ACC112 (cell line): ENCODE data around the gene CBX2.

Experiments
- H2AFZ ChIP-seq: fragments of 200-600 bp; sonication (generic); one replicate; pipeline ENCODE4 v1.6.0; 2017; ENCODE audit warnings: antibody characterized with exemption, low read length; ENCODE audit not compliant: unreplicated experiment
- H3K27ac ChIP-seq: fragments of 200-600 bp; sonication (generic); 2 replicates; pipeline ENCODE4 v1.5.1; 2014; ENCODE audit warnings: low read depth, mild to moderate bottlenecking, antibody characterized with exemption, low read length, moderate library complexity
- H3K27me3 ChIP-seq: fragments of 200-600 bp; sonication (generic); 2 replicates; pipeline ENCODE4 v1.6.1; 2014; ENCODE audit warnings: mild to moderate bottlenecking, antibody characterized with exemption, low read length, moderate library complexity, mixed read lengths; ENCODE audit not compliant: insufficient read depth
- H3K36me3 ChIP-seq: fragments of 200-600 bp; sonication (generic); 2 replicates; pipeline ENCODE4 v1.6.1; 2016; ENCODE audit warnings: mild to moderate bottlenecking, antibody characterized with exemption, low read length, moderate library complexity, mixed read lengths; ENCODE audit not compliant: insufficient read depth
- H3K4me1 ChIP-seq: fragments of 200-600 bp; sonication (generic); one replicate; pipeline ENCODE4 v1.6.1; 2016; ENCODE audit warnings: low read length, mixed read lengths; ENCODE audit not compliant: insufficient read depth, unreplicated experiment, control insufficient read depth
- H3K4me3 ChIP-seq: fragments of 200-600 bp; sonication (generic); 2 replicates; pipeline ENCODE4 v1.5.1; 2014; ENCODE audit warnings: mild to moderate bottlenecking, low read depth, low read length
- H3K79me2 ChIP-seq: fragments of 200-600 bp; sonication (generic); one replicate; pipeline ENCODE4 v1.6.0; 2016; ENCODE audit warnings: low read length; ENCODE audit not compliant: control insufficient read depth, unreplicated experiment, insufficient read depth

CBX2 gene

GRCh38 chr17:79819085-79819484, 41.1 kb downstream of the CBX2 start:
- Histone ChIP-seq H3K27me3 (peaks cover 30% of the 10 kb centered on the region), H3K27ac (no peak overlapping the region), H2AFZ (no peak overlapping the region), H3K4me3 (no peak overlapping the region), H3K4me1 (no peaks in the 10 kb centered on the region), H3K36me3 (no peaks in the 10 kb centered on the region), H3K79me2 (no peaks in the 10 kb centered on the region)

GRCh38 chr17:79819534-79820276, 41.8 kb downstream of the CBX2 start:
- peaks cover 24% of the 10 kb centered on the region for H3K27me3 ChIP-seq
- H3K4me3 ChIP-seq, result no peak overlapping the region
- no peaks in the 10 kb centered on the region for H3K4me1 ChIP-seq

GRCh38 chr17:79820959-79821330, 43.0 kb downstream of the CBX2 start:
- H2AFZ ChIP-seq, result no peak overlapping the region
- H3K27ac ChIP-seq, result no peak overlapping the region
- peaks cover 14% of the 10 kb centered on the region for H3K27me3 ChIP-seq
- H3K36me3 ChIP-seq, result no peaks in the 10 kb centered on the region
- H3K4me3 ChIP-seq, result no peak overlapping the region
- no peaks in the 10 kb centered on the region for H3K4me1 ChIP-seq
- H3K79me2 ChIP-seq, result no peaks in the 10 kb centered on the region

More at GRCh38 chr17:79819534-79820276, 41.8 kb downstream of the CBX2 start:
- no peak overlapping the region for H3K27ac ChIP-seq
- H3K36me3 ChIP-seq, result no peaks in the 10 kb centered on the region
- H2AFZ ChIP-seq, result no peak overlapping the region
- H3K79me2 ChIP-seq, result no peaks in the 10 kb centered on the region

- H3K4me1 ChIP-seq, result no peaks in the 10 kb centered on the region
- peaks cover 8% of the 10 kb centered on the region for H3K27me3 ChIP-seq
- H3K36me3 ChIP-seq, result no peaks in the 10 kb centered on the region
- H3K27ac ChIP-seq, result no peak overlapping the region
- H2AFZ ChIP-seq, result no peak overlapping the region
- H3K4me3 ChIP-seq, result no peak overlapping the region
- no peaks in the 10 kb centered on the region for H3K79me2 ChIP-seq
These were observed 43.6 kb downstream of the CBX2 start for GRCh38 chr17:79821331-79822095.

GRCh38 chr17:79822583-79823124, 44.7 kb downstream of the CBX2 start:
- Histone ChIP-seq H3K4me1 (no peaks in the 10 kb centered on the region), H3K27me3 (no peaks in the 10 kb centered on the region)

GRCh38 chr17:79824234-79824633, 46.3 kb downstream of the CBX2 start:
- Histone ChIP-seq H3K4me3 (no peak overlapping the region), H3K27ac (no peak overlapping the region), H3K79me2 (no peaks in the 10 kb centered on the region), H3K27me3 (no peaks in the 10 kb centered on the region), H3K36me3 (no peaks in the 10 kb centered on the region), H2AFZ (no peak overlapping the region), H3K4me1 (peaks cover 4% of the 10 kb centered on the region)

More at GRCh38 chr17:79822583-79823124, 44.7 kb downstream of the CBX2 start:
- H3K4me3 ChIP-seq, result no peak overlapping the region
- no peak overlapping the region for H2AFZ ChIP-seq
- no peaks in the 10 kb centered on the region for H3K79me2 ChIP-seq
- H3K36me3 ChIP-seq, result no peaks in the 10 kb centered on the region
- H3K27ac ChIP-seq, result no peak overlapping the region

- Histone ChIP-seq H3K27me3 (no peaks in the 10 kb centered on the region), H3K4me3 (no peak overlapping the region), H3K79me2 (no peaks in the 10 kb centered on the region), H3K36me3 (no peaks in the 10 kb centered on the region), H3K4me1 (peaks cover 7% of the 10 kb centered on the region), H3K27ac (no peak overlapping the region), H2AFZ (no peak overlapping the region)
These were observed 47.1 kb downstream of the CBX2 start for GRCh38 chr17:79824893-79825579.

- Histone ChIP-seq H3K27ac (no peak overlapping the region), H2AFZ (no peak overlapping the region), H3K27me3 (no peaks in the 10 kb centered on the region), H3K4me3 (no peak overlapping the region), H3K79me2 (no peaks in the 10 kb centered on the region), H3K36me3 (no peaks in the 10 kb centered on the region), H3K4me1 (peaks cover 7% of the 10 kb centered on the region)
These were observed 47.6 kb downstream of the CBX2 start for GRCh38 chr17:79825580-79825921.

GRCh38 chr17:79826204-79826680, 48.3 kb downstream of the CBX2 start:
- Histone ChIP-seq H3K27ac (no peak overlapping the region), H3K36me3 (no peaks in the 10 kb centered on the region), H3K27me3 (no peaks in the 10 kb centered on the region), H3K4me1 (peaks cover 7% of the 10 kb centered on the region), H2AFZ (no peak overlapping the region), H3K4me3 (no peak overlapping the region), H3K79me2 (no peaks in the 10 kb centered on the region)

- Histone ChIP-seq H3K27ac (no peak overlapping the region), H3K27me3 (no peaks in the 10 kb centered on the region), H2AFZ (no peak overlapping the region), H3K4me3 (no peak overlapping the region), H3K79me2 (no peaks in the 10 kb centered on the region), H3K4me1 (peaks cover 9% of the 10 kb centered on the region), H3K36me3 (no peaks in the 10 kb centered on the region)
These were observed 49.1 kb downstream of the CBX2 start for GRCh38 chr17:79826841-79827578.
